ENCODE results near the gene ZNF699.

The ZNF699 gene

GRCh38 chr19:9321338-9321737 lies 11.7 kb upstream of the ZNF699 start:
- H3K27me3 ChIP-seq (ENCODE audit: insufficient read depth, insufficient read length): no peaks in the 10 kb centered on the region
- no peak overlapping the region for H3K9ac ChIP-seq (ENCODE audit: insufficient read length, low read depth)
- H3K36me3 ChIP-seq (ENCODE audit: insufficient read depth, insufficient read length, low read length): peaks cover 10% of the 10 kb centered on the region
- H3K9me3 ChIP-seq (ENCODE audit: insufficient read depth, low read length): peaks cover 23% of the 10 kb centered on the region
- H3K4me1 ChIP-seq (ENCODE audit: insufficient read depth, insufficient read length): no peaks in the 10 kb centered on the region
- TF ChIP-seq SUZ12 (IDR thresholded peaks at IDR 0.05; ENCODE audit: extremely low read depth, insufficient read depth, insufficient read length): no peak
- TF ChIP-seq YY1 (IDR thresholded peaks at IDR 0.05; ENCODE audit: insufficient read depth, insufficient read length): no peak
- no peak for TF ChIP-seq ZNF274 (IDR thresholded peaks at IDR 0.05; ENCODE audit: low read depth, low read length)
- no peak for DNase-seq (ENCODE audit: low read depth, low spot score)
- no peak overlapping the region for H3K4me3 ChIP-seq (ENCODE audit: insufficient read length, low read depth)

- Histone ChIP-seq H3K4me3 (ENCODE audit: insufficient read length, low read depth) (no peak overlapping the region), H3K36me3 (ENCODE audit: insufficient read depth, insufficient read length, low read length) (no peaks in the 10 kb centered on the region), H3K9me3 (ENCODE audit: insufficient read depth, low read length) (peaks cover 23% of the 10 kb centered on the region; the same call in 1 of the 2 replicates), H3K27me3 (ENCODE audit: insufficient read depth, insufficient read length) (no peaks in the 10 kb centered on the region), H3K4me1 (ENCODE audit: insufficient read depth, insufficient read length) (no peaks in the 10 kb centered on the region), H3K9ac (ENCODE audit: insufficient read length, low read depth) (no peak overlapping the region)
- DNase-seq (ENCODE audit: low read depth, low spot score): no peak
- TF ChIP-seq YY1 (IDR thresholded peaks at IDR 0.05; ENCODE audit: insufficient read depth, insufficient read length): no peak
- TF ChIP-seq SUZ12 (IDR thresholded peaks at IDR 0.05; ENCODE audit: extremely low read depth, insufficient read depth, insufficient read length): no peak
- no peak for TF ChIP-seq ZNF274 (IDR thresholded peaks at IDR 0.05; ENCODE audit: low read depth, low read length)
These were observed 4.1 kb upstream of the ZNF699 start for GRCh38 chr19:9313756-9314155.

GRCh38 chr19:9309974-9310446 lies 372 bp upstream of the ZNF699 start:
- H3K4me3 ChIP-seq (ENCODE audit: insufficient read length, low read depth): peak overlapping the region; percentile 83
- H3K9me3 ChIP-seq (ENCODE audit: insufficient read depth, low read length): peaks cover 23% of the 10 kb centered on the region; the same call in 1 of the 2 replicates
- peak; percentile 94 for DNase-seq (ENCODE audit: low read depth, low spot score)
- no peaks in the 10 kb centered on the region for H3K27me3 ChIP-seq (ENCODE audit: insufficient read depth, insufficient read length)
- TF ChIP-seq YY1 (IDR thresholded peaks at IDR 0.05; ENCODE audit: insufficient read depth, insufficient read length): no peak
- no peak for TF ChIP-seq SUZ12 (IDR thresholded peaks at IDR 0.05; ENCODE audit: extremely low read depth, insufficient read depth, insufficient read length)
- TF ChIP-seq ZNF274 (IDR thresholded peaks at IDR 0.05; ENCODE audit: low read depth, low read length): no peak
- peak overlapping the region; percentile 77 for H3K9ac ChIP-seq (ENCODE audit: insufficient read length, low read depth)
- no peaks in the 10 kb centered on the region for H3K4me1 ChIP-seq (ENCODE audit: insufficient read depth, insufficient read length)
- H3K36me3 ChIP-seq (ENCODE audit: insufficient read depth, insufficient read length, low read length): no peaks in the 10 kb centered on the region

GRCh38 chr19:9308091-9308770 lies 1.4 kb downstream of the ZNF699 start:
- peaks cover 11% of the 10 kb centered on the region; the same call in 1 of the 2 replicates for H3K9me3 ChIP-seq (ENCODE audit: insufficient read depth, low read length)
- H3K27me3 ChIP-seq (ENCODE audit: insufficient read depth, insufficient read length): no peaks in the 10 kb centered on the region
- no peak for TF ChIP-seq SUZ12 (IDR thresholded peaks at IDR 0.05; ENCODE audit: extremely low read depth, insufficient read depth, insufficient read length)
- H3K4me3 ChIP-seq (ENCODE audit: insufficient read length, low read depth): no peak overlapping the region
- H3K9ac ChIP-seq (ENCODE audit: insufficient read length, low read depth): no peak overlapping the region
- H3K36me3 ChIP-seq (ENCODE audit: insufficient read depth, insufficient read length, low read length): peaks cover 5% of the 10 kb centered on the region
- no peaks in the 10 kb centered on the region for H3K4me1 ChIP-seq (ENCODE audit: insufficient read depth, insufficient read length)
- DNase-seq (ENCODE audit: low read depth, low spot score): no peak

GRCh38 chr19:9306443-9306842 lies 3.2 kb downstream of the ZNF699 start:
- Histone ChIP-seq H3K9me3 (ENCODE audit: insufficient read depth, low read length) (peaks cover under 1% of the 10 kb centered on the region; the same call in 1 of the 2 replicates), H3K4me3 (ENCODE audit: insufficient read length, low read depth) (no peak overlapping the region), H3K27me3 (ENCODE audit: insufficient read depth, insufficient read length) (no peaks in the 10 kb centered on the region), H3K9ac (ENCODE audit: insufficient read length, low read depth) (no peak overlapping the region), H3K4me1 (ENCODE audit: insufficient read depth, insufficient read length) (no peaks in the 10 kb centered on the region), H3K36me3 (ENCODE audit: insufficient read depth, insufficient read length, low read length) (peaks cover 15% of the 10 kb centered on the region)
- no peak for TF ChIP-seq ZNF274 (IDR thresholded peaks at IDR 0.05; ENCODE audit: low read depth, low read length)
- no peak for TF ChIP-seq YY1 (IDR thresholded peaks at IDR 0.05; ENCODE audit: insufficient read depth, insufficient read length)
- TF ChIP-seq SUZ12 (IDR thresholded peaks at IDR 0.05; ENCODE audit: extremely low read depth, insufficient read depth, insufficient read length): no peak
- no peak for DNase-seq (ENCODE audit: low read depth, low spot score)

- Histone ChIP-seq H3K4me1 (ENCODE audit: insufficient read depth, insufficient read length) (no peaks in the 10 kb centered on the region), H3K4me3 (ENCODE audit: insufficient read length, low read depth) (no peak overlapping the region), H3K9me3 (ENCODE audit: insufficient read depth, low read length) (peaks cover 97% of the 10 kb centered on the region), H3K36me3 (ENCODE audit: insufficient read depth, insufficient read length, low read length) (peaks cover 26% of the 10 kb centered on the region), H3K27me3 (ENCODE audit: insufficient read depth, insufficient read length) (no peaks in the 10 kb centered on the region), H3K9ac (ENCODE audit: insufficient read length, low read depth) (no peak overlapping the region)
- no peak for DNase-seq (ENCODE audit: low read depth, low spot score)
- TF ChIP-seq SUZ12 (IDR thresholded peaks at IDR 0.05; ENCODE audit: extremely low read depth, insufficient read depth, insufficient read length): no peak
- no peak for TF ChIP-seq YY1 (IDR thresholded peaks at IDR 0.05; ENCODE audit: insufficient read depth, insufficient read length)
- TF ChIP-seq ZNF274 (IDR thresholded peaks at IDR 0.05; ENCODE audit: low read depth, low read length): no peak
These were observed 13.3 kb downstream of the ZNF699 start for GRCh38 chr19:9296336-9296735.

GRCh38 chr19:9295411-9295849 lies 14.2 kb downstream of the ZNF699 start:
- Histone ChIP-seq H3K9ac (ENCODE audit: insufficient read length, low read depth) (no peak overlapping the region), H3K36me3 (ENCODE audit: insufficient read depth, insufficient read length, low read length) (peaks cover 23% of the 10 kb centered on the region), H3K27me3 (ENCODE audit: insufficient read depth, insufficient read length) (no peaks in the 10 kb centered on the region), H3K4me3 (ENCODE audit: insufficient read length, low read depth) (no peak overlapping the region), H3K4me1 (ENCODE audit: insufficient read depth, insufficient read length) (no peaks in the 10 kb centered on the region), H3K9me3 (ENCODE audit: insufficient read depth, low read length) (peaks cover 99% of the 10 kb centered on the region)
- no peak for DNase-seq (ENCODE audit: low read depth, low spot score)
- TF ChIP-seq ZNF274 (IDR thresholded peaks at IDR 0.05; ENCODE audit: low read depth, low read length) (peak; percentile 96), SUZ12 (IDR thresholded peaks at IDR 0.05; ENCODE audit: extremely low read depth, insufficient read depth, insufficient read length) (no peak), YY1 (IDR thresholded peaks at IDR 0.05; ENCODE audit: insufficient read depth, insufficient read length) (no peak)
